SK-N-SH treated with all-trans-retinoic acid at 6 μM for 48 hours (cell line): ENCODE results near the gene PLCH2.

Experiments used
- ARNTL ChIP-seq: fragments of 450-650 bp; formaldehyde crosslinking; IDR thresholded peaks from 2 replicates; pipeline ENCODE4 v1.5.0; 2020; ENCODE audit warnings: low read depth, mild to moderate bottlenecking, moderate library complexity, borderline replicate concordance
- BACH2 ChIP-seq: fragments of 250-450 bp; sonication (Bioruptor Pico); IDR thresholded peaks from 2 replicates; pipeline ENCODE4 v1.9.0; 2021; ENCODE audit warnings: mild to moderate bottlenecking, borderline replicate concordance
- CSDC2 ChIP-seq: fragments of 250-450 bp; sonication (Bioruptor Pico); IDR thresholded peaks from 2 replicates; pipeline ENCODE4 v1.5.0; 2020; ENCODE audit warnings: mild to moderate bottlenecking, moderate library complexity
- ESRRG ChIP-seq: fragments of 250-450 bp; sonication (Bioruptor Pico); IDR thresholded peaks from 2 replicates; pipeline ENCODE4 v1.6.1; 2021; ENCODE audit warnings: mild to moderate bottlenecking
- GLIS3 ChIP-seq: fragments of 250-450 bp; sonication (Bioruptor Pico); IDR thresholded peaks from 2 replicates; pipeline ENCODE4 v1.5.0; 2020; ENCODE audit warnings: mild to moderate bottlenecking, moderate library complexity
- ISL1 ChIP-seq: fragments of 250-450 bp; sonication (Bioruptor Pico); IDR thresholded peaks from 2 replicates; pipeline ENCODE4 v2.1.2; 2022; ENCODE audit warnings: mild to moderate bottlenecking, moderate library complexity
- PPARA ChIP-seq: fragments of 250-450 bp; sonication (Bioruptor Pico); IDR thresholded peaks from 2 replicates; pipeline ENCODE4 v1.5.0; 2020; ENCODE audit warnings: mild to moderate bottlenecking, borderline replicate concordance
- TSHZ2 ChIP-seq: fragments of 250-450 bp; sonication (Bioruptor Pico); IDR thresholded peaks from 2 replicates; pipeline ENCODE4 v1.5.0; 2020; ENCODE audit warnings: mild to moderate bottlenecking, moderate library complexity
- ZC3H10 ChIP-seq: fragments of 250-450 bp; sonication (Bioruptor Pico); IDR thresholded peaks from 2 replicates; pipeline ENCODE4 v1.5.1; 2021; ENCODE audit warnings: mild to moderate bottlenecking, moderate library complexity
- ZFP3 ChIP-seq: fragments of 250-450 bp; sonication (Bioruptor Pico); IDR thresholded peaks from 2 replicates; pipeline ENCODE4 v1.5.0; 2020; ENCODE audit warnings: mild to moderate bottlenecking, moderate library complexity
- ZNF565 ChIP-seq: fragments of 450-650 bp; formaldehyde crosslinking; conservative IDR thresholded peaks from 2 replicates; pipeline ENCODE4 v1.5.0; 2020; ENCODE audit warnings: low read depth, mild to moderate bottlenecking, moderate library complexity
- ZNF70 ChIP-seq: fragments of 450-650 bp; formaldehyde crosslinking; IDR thresholded peaks from 2 replicates; pipeline ENCODE4 v1.5.0; 2020; ENCODE audit warnings: mild to moderate bottlenecking, moderate library complexity
- TF ChIP-seq, protein P1 (sequence below): fragments of 250-450 bp; sonication (Bioruptor Pico); IDR thresholded peaks from 2 replicates; pipeline ENCODE4 v1.8.0; 2020; ENCODE audit warnings: mild to moderate bottlenecking, moderate library complexity, borderline replicate concordance
- TF ChIP-seq, protein P2 (sequence below): fragments of 250-450 bp; sonication (Bioruptor Pico); IDR thresholded peaks from 2 replicates; pipeline ENCODE4 v1.8.0; 2021; ENCODE audit warnings: low read depth, mild to moderate bottlenecking, moderate library complexity, borderline replicate concordance

GRCh38 chr1:2493218-2493617 lies 17.1 kb downstream of the PLCH2 start:
- TF ChIP-seq CSDC2 (no peak), ARNTL (no peak), ZFP3 (CRISPR knock-in tag) (no peak), ZNF70 (CRISPR knock-in tag) (no peak), TSHZ2 (no peak), ESRRG (CRISPR knock-in tag) (no peak), GLIS3 (CRISPR knock-in tag) (no peak), BACH2 (CRISPR knock-in tag) (no peak), ZC3H10 (CRISPR knock-in tag) (no peak), PPARA (CRISPR knock-in tag) (no peak), ISL1 (CRISPR knock-in tag) (no peak), ZNF565 (CRISPR knock-in tag) (no peak)
- TF ChIP-seq, protein P1, sequence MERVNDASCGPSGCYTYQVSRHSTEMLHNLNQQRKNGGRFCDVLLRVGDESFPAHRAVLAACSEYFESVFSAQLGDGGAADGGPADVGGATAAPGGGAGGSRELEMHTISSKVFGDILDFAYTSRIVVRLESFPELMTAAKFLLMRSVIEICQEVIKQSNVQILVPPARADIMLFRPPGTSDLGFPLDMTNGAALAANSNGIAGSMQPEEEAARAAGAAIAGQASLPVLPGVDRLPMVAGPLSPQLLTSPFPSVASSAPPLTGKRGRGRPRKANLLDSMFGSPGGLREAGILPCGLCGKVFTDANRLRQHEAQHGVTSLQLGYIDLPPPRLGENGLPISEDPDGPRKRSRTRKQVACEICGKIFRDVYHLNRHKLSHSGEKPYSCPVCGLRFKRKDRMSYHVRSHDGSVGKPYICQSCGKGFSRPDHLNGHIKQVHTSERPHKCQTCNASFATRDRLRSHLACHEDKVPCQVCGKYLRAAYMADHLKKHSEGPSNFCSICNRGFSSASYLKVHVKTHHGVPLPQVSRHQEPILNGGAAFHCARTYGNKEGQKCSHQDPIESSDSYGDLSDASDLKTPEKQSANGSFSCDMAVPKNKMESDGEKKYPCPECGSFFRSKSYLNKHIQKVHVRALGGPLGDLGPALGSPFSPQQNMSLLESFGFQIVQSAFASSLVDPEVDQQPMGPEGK (CRISPR knock-in tag): no peak
- TF ChIP-seq, protein P2, sequence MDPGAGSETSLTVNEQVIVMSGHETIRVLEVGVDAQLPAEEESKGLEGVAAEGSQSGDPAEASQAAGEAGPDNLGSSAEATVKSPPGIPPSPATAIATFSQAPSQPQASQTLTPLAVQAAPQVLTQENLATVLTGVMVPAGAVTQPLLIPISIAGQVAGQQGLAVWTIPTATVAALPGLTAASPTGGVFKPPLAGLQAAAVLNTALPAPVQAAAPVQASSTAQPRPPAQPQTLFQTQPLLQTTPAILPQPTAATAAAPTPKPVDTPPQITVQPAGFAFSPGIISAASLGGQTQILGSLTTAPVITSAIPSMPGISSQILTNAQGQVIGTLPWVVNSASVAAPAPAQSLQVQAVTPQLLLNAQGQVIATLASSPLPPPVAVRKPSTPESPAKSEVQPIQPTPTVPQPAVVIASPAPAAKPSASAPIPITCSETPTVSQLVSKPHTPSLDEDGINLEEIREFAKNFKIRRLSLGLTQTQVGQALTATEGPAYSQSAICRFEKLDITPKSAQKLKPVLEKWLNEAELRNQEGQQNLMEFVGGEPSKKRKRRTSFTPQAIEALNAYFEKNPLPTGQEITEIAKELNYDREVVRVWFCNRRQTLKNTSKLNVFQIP (CRISPR knock-in tag): no peak
